Type B pancreatic cell (in vitro differentiated cells): ENCODE data around the gene MAGI1. TPM values are rescaled to one million over a fixed set of nuclear protein-coding genes. Genes with fewer than 3 reads are reported as not detected.

Experiments
- DNase-seq: peaks from one replicate; pipeline ENCODE4 v3.0.0; 2021; ENCODE audit warnings: mixed read lengths; ENCODE audit not compliant: unreplicated experiment; ENCODE audit errors: extremely low spot score
- H3K27ac Mint-ChIP-seq: 2 replicates; pipeline ENCODE4 v1.8.0; 2021; ENCODE audit warnings: mild to moderate bottlenecking, mixed read lengths
- H3K27me3 Mint-ChIP-seq: 2 replicates; pipeline ENCODE4 v1.8.0; 2021; ENCODE audit warnings: mixed read lengths
- H3K36me3 Mint-ChIP-seq: 2 replicates; pipeline ENCODE4 v1.8.0; 2021; ENCODE audit warnings: mixed read lengths
- H3K4me1 Mint-ChIP-seq: one replicate; pipeline ENCODE4 v1.8.0; 2021; ENCODE audit warnings: mixed read lengths; ENCODE audit not compliant: unreplicated experiment
- H3K4me3 Mint-ChIP-seq: 2 replicates; pipeline ENCODE4 v1.8.0; 2021; ENCODE audit warnings: mild to moderate bottlenecking, mixed read lengths
- H3K9me3 Mint-ChIP-seq: 2 replicates; pipeline ENCODE4 v1.8.0; 2021; ENCODE audit warnings: mixed read lengths
- total RNA-seq: library from RNA; stranded (reverse); gene quantifications from 2 replicates; pipeline ENCODE4 v1.2.1, GENCODE V29; 2021; ENCODE audit warnings: low replicate concordance
- TF ChIP-seq, protein P1 (sequence below): fragments of 200-600 bp; sonication (generic); conservative IDR thresholded peaks from 2 replicates; pipeline ENCODE4 v1.5.0; 2021; ENCODE audit warnings: antibody characterized with exemption, mild to moderate bottlenecking

The MAGI1 gene
- total RNA-seq, 1 donor from 2014 or later = 53.1 TPM

DNA sequence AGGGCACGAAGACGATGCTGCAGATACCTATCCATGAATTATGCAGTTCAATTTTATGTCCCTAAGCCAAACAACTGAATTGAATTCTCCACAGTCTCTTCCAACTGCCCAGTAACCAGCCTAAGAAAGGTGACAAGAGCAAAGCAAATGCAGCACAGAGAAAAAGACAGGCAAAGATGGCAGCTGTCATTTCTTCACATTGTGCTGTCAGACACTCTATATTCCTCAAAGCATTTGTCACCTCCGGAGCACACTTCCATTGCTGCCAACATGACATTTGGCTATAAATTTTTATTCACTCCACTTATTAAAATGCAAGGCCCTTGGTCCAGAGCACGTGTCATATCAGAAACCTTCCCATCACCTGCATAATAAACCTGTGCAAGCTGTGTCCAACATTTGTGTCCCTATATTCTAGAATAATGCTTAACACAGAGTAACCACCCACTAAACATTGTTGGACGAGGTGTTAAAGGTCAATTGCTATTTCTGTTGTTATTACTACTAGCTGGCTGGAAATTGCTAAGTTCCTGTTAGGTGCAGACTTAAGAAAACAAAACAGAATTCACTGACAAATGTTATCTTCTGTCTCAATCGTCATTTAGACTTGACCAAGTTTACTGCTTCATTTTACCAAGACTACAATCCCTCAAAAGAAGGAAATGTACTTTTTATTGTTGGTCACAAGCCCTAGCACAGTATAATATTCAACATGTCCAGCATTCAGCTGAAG lies 89.7 kb downstream of the MAGI1 start:
- H3K4me3 Mint-ChIP-seq = no peak overlapping the region
- TF ChIP-seq, protein P1, sequence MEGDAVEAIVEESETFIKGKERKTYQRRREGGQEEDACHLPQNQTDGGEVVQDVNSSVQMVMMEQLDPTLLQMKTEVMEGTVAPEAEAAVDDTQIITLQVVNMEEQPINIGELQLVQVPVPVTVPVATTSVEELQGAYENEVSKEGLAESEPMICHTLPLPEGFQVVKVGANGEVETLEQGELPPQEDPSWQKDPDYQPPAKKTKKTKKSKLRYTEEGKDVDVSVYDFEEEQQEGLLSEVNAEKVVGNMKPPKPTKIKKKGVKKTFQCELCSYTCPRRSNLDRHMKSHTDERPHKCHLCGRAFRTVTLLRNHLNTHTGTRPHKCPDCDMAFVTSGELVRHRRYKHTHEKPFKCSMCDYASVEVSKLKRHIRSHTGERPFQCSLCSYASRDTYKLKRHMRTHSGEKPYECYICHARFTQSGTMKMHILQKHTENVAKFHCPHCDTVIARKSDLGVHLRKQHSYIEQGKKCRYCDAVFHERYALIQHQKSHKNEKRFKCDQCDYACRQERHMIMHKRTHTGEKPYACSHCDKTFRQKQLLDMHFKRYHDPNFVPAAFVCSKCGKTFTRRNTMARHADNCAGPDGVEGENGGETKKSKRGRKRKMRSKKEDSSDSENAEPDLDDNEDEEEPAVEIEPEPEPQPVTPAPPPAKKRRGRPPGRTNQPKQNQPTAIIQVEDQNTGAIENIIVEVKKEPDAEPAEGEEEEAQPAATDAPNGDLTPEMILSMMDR = no peak
- no peaks in the 10 kb centered on the region for H3K9me3 Mint-ChIP-seq
- peaks cover 46% of the 10 kb centered on the region for H3K4me1 Mint-ChIP-seq
- DNase-seq = no peak
- H3K27me3 Mint-ChIP-seq = no peaks in the 10 kb centered on the region
- H3K27ac Mint-ChIP-seq = peak overlapping the region; percentile 54
- peaks cover 4% of the 10 kb centered on the region for H3K36me3 Mint-ChIP-seq

DNA sequence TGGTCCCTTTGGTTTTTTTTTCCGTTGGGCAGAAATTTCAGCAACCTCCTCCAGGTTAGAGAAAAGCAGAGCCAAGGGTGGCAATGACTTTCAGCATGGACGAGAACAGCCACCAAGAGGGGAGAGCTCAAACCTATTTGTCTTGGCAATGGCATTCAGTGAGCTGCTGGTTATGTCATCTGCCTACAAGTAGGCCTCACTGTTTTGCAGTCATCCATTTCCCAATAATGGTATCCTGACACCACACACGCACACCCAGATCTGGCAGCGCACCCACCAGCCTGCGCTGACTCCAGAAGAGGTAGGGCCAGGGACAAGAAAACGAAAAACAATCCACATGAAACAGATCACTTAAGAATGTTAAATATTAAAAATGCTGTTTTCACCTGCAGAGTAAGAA lies 92.3 kb downstream of the MAGI1 start:
- no peak for DNase-seq
- H3K27ac Mint-ChIP-seq = peak overlapping the region; percentile 54
- peaks cover 28% of the 10 kb centered on the region for H3K4me1 Mint-ChIP-seq
- H3K27me3 Mint-ChIP-seq = no peaks in the 10 kb centered on the region
- H3K4me3 Mint-ChIP-seq = no peak overlapping the region
- no peaks in the 10 kb centered on the region for H3K9me3 Mint-ChIP-seq
- TF ChIP-seq, protein P1 = no peak
- H3K36me3 Mint-ChIP-seq = peaks cover 4% of the 10 kb centered on the region

DNA sequence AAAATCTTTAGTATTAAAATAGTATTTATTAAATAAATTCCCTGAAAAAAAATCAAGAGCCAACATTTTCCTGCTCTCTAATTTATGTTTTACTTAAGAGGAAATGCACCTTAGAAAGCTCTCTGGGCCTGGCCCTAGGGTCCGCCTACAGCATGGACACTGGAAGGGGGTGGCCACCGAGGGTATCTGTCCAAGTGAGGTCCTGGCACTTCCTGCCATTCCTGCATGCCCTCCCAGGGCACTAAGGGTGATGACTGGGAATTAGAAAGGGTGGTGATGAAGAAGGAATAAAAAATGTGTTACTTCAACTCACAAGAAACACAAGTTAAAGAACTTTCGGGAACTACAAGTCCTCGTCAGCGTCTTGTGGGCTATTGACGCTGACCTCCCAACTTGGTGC lies 92.8 kb downstream of the MAGI1 start:
- no peak overlapping the region for H3K27ac Mint-ChIP-seq
- no peaks in the 10 kb centered on the region for H3K27me3 Mint-ChIP-seq
- H3K4me3 Mint-ChIP-seq = no peak overlapping the region
- H3K4me1 Mint-ChIP-seq = peaks cover 27% of the 10 kb centered on the region
- TF ChIP-seq, protein P1 = no peak
- H3K9me3 Mint-ChIP-seq = no peaks in the 10 kb centered on the region
- peaks cover 4% of the 10 kb centered on the region for H3K36me3 Mint-ChIP-seq
- no peak for DNase-seq

DNA sequence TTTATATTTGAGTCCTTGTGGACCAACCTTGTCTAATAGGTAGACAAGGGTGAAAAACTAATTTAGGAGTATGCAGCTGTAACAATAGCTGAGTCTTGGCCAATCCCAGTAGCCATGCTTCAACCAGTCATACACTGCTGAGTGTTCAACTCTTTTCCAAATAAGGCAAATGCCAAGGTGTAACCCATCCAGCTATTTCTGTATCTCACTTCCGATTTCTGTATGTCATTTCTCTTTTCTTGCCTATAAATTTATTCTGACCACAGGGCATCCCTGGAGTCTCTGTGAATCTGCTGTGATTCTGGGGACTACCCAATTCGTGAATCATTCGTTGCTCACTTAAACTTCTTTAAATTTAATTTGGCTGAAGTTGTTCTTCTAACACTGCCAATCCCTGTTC lies 93.2 kb downstream of the MAGI1 start:
- no peak for DNase-seq
- H3K36me3 Mint-ChIP-seq = peaks cover 3% of the 10 kb centered on the region
- H3K4me3 Mint-ChIP-seq = no peak overlapping the region
- peaks cover 24% of the 10 kb centered on the region for H3K4me1 Mint-ChIP-seq
- no peak overlapping the region for H3K27ac Mint-ChIP-seq
- H3K9me3 Mint-ChIP-seq = no peaks in the 10 kb centered on the region
- TF ChIP-seq, protein P1 = no peak
- H3K27me3 Mint-ChIP-seq = no peaks in the 10 kb centered on the region

DNA sequence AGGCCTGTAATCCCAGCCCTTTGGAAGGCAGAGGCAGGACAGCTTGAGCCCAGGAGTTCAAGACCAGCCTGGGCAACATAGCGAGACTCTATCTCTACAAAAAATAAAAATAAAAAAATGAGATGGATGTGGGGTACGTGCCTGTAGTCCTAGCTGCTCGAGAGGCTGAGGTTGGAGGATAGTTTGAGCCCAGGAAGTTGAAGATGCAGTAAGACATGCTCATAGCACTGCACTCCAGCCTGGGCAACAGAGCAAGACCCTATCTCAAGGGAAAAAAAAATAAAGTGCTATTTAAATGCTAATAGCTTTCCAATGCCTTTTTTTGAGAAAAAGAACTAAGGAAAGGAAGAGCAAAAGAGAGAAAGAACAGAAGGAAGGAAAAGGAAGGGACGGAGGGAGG lies 94.5 kb downstream of the MAGI1 start:
- TF ChIP-seq, protein P1 = no peak
- H3K4me3 Mint-ChIP-seq = no peak overlapping the region
- H3K27me3 Mint-ChIP-seq = no peaks in the 10 kb centered on the region
- no peaks in the 10 kb centered on the region for H3K9me3 Mint-ChIP-seq
- H3K36me3 Mint-ChIP-seq = no peaks in the 10 kb centered on the region
- H3K4me1 Mint-ChIP-seq = peaks cover 28% of the 10 kb centered on the region
- H3K27ac Mint-ChIP-seq = no peak overlapping the region
- DNase-seq = no peak
